ENCODE measurements around the gene INO80D. TPM values are rescaled to one million over a fixed set of nuclear protein-coding genes. Genes with fewer than 3 reads are reported as not detected.

The INO80D gene
- total RNA-seq, 1 experiment from 2014 or later: 14.4 TPM

- Histone ChIP-seq H3K79me2 (ENCODE audit: insufficient read depth, low read length) (no peaks in the 10 kb centered on the region), H3K4me1 (ENCODE audit: control insufficient read depth in 1 of 2, insufficient read depth in 2 of 2, low read length in 2 of 2) (no peaks in the 10 kb centered on the region), H3K4me2 (ENCODE audit: low read length) (no peak overlapping the region), H3K9me3 (ENCODE audit: control insufficient read depth in 1 of 2, insufficient read depth in 1 of 2, low read depth in 1 of 2, low read length in 2 of 2) (no peaks in the 10 kb centered on the region), H3K27me3 (ENCODE audit: insufficient read depth, low read length) (no peaks in the 10 kb centered on the region), H3K27ac (ENCODE audit: low read depth, low read length) (no peak overlapping the region), H3K9ac (ENCODE audit: low read length) (no peak overlapping the region), H3K36me3 (ENCODE audit: control insufficient read depth in 1 of 2, insufficient read depth in 2 of 2, low read length in 2 of 2) (no peaks in the 10 kb centered on the region), H4K20me1 (ENCODE audit: insufficient read depth) (no peaks in the 10 kb centered on the region), H3K9me2 (ENCODE audit: insufficient read depth) (no peaks in the 10 kb centered on the region; the same call in 1 of the 2 replicates), H2AFZ (ENCODE audit: low read depth, low read length, poor library complexity, severe bottlenecking) (no peak overlapping the region), H3K4me3 (replicated peaks in 1 of 2; ENCODE audit: low read depth in 1 of 2, low read length in 2 of 2) (no peak overlapping the region)
- no peak for DNase-seq (ENCODE audit: low read depth, low spot score)
- ChIA-PET RAD21 (ENCODE audit: low non-redundant PET in 1 of 2, low total read pairs in 2 of 2, uncharacterized antibody in 2 of 2, unreplicated experiment in 2 of 2) (no interaction called here), CTCF (no interaction called here), POLR2A (no interaction called here)
- ATAC-seq: no peak
- no TSS peak for BruUV-seq (replicated peaks)
- intact Hi-C loops (cut with micrococcal nuclease): no loop called here
- no peak for TF ChIP-seq REST (IDR thresholded peaks at IDR 0.05; ENCODE audit: low read depth)
- TF ChIP-seq, protein P1, sequence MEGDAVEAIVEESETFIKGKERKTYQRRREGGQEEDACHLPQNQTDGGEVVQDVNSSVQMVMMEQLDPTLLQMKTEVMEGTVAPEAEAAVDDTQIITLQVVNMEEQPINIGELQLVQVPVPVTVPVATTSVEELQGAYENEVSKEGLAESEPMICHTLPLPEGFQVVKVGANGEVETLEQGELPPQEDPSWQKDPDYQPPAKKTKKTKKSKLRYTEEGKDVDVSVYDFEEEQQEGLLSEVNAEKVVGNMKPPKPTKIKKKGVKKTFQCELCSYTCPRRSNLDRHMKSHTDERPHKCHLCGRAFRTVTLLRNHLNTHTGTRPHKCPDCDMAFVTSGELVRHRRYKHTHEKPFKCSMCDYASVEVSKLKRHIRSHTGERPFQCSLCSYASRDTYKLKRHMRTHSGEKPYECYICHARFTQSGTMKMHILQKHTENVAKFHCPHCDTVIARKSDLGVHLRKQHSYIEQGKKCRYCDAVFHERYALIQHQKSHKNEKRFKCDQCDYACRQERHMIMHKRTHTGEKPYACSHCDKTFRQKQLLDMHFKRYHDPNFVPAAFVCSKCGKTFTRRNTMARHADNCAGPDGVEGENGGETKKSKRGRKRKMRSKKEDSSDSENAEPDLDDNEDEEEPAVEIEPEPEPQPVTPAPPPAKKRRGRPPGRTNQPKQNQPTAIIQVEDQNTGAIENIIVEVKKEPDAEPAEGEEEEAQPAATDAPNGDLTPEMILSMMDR (IDR thresholded peaks at IDR 0.05 in 2 of 3, conservative IDR thresholded peaks at IDR 0.05 in 1 of 3; ENCODE audit: borderline replicate concordance in 1 of 3, insufficient read depth in 1 of 3, low read depth in 2 of 3, low read length in 2 of 3): no peak
- TF ChIP-seq TCF7L2 (IDR thresholded peaks at IDR 0.05; ENCODE audit: borderline replicate concordance, extremely low read depth, insufficient read depth, insufficient read length): no peak
- TF ChIP-seq CEBPB (IDR thresholded peaks at IDR 0.05; ENCODE audit: low read depth): no peak
- no peak for TF ChIP-seq ZFX (IDR thresholded peaks at IDR 0.05)
- TF ChIP-seq CBX3 (IDR thresholded peaks at IDR 0.05; ENCODE audit: low read depth): no peak
- TF ChIP-seq, protein P2, sequence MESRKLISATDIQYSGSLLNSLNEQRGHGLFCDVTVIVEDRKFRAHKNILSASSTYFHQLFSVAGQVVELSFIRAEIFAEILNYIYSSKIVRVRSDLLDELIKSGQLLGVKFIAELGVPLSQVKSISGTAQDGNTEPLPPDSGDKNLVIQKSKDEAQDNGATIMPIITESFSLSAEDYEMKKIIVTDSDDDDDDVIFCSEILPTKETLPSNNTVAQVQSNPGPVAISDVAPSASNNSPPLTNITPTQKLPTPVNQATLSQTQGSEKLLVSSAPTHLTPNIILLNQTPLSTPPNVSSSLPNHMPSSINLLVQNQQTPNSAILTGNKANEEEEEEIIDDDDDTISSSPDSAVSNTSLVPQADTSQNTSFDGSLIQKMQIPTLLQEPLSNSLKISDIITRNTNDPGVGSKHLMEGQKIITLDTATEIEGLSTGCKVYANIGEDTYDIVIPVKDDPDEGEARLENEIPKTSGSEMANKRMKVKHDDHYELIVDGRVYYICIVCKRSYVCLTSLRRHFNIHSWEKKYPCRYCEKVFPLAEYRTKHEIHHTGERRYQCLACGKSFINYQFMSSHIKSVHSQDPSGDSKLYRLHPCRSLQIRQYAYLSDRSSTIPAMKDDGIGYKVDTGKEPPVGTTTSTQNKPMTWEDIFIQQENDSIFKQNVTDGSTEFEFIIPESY (IDR thresholded peaks at IDR 0.05; ENCODE audit: extremely low read depth, insufficient replicate concordance, low read length): no peak
Measured at GRCh38 chr2:205994344-205994743, 91.6 kb downstream of the INO80D start.

All from HCT116 (cell line).